Tracheal epithelial cell (primary cell): Measurements from ENCODE around the gene SGIP1. TPM values are rescaled to one million over a fixed set of nuclear protein-coding genes. Genes with fewer than 3 reads are reported as not detected.

Experiments
- total RNA-seq: library from RNA; depleted of rRNA; stranded (reverse); fragments of >200 nt; gene quantifications from 2 replicates; pipeline ENCODE4 v1.2.1, GENCODE V29; 2014

Gene SGIP1
- 1.4 TPM in 1 of 2 replicates, not detected in the other for total RNA-seq

GRCh38 chr1:66533804-66534740, at the start of gene SGIP1:
Gene SGIP1 (plus strand): TSS chr1:66534153. CDS start chr1:66534359, 206 bp downstream.

GRCh38 chr1:66752000-66752592, 218.1 kb downstream of the SGIP1 start, which contains the start of gene DYNLT5:
Gene DYNLT5 (plus strand): TSS chr1:66752459. CDS start chr1:66754659, 2,200 bp downstream.

Other genes with a start within 250 kb of the SGIP1 start
- not detected in 2 replicates for gene DYNLT5, start 218.3 kb downstream of the SGIP1 start, total RNA-seq